ENCODE measurements around the gene THAP3.

GRCh38 chr1:6592441-6592840, 32.2 kb upstream of the THAP3 start:
- TF ChIP-seq POLR2A (IDR thresholded peaks at IDR 0.05) (no peak), CTCF (IDR thresholded peaks at IDR 0.05) (no peak)

Measured in adrenal gland (tissue), 5 donors.